Cardiac muscle cell (in vitro differentiated cells and primary cell): Measurements from ENCODE around the gene GPC5. TPM values are rescaled to one million over a fixed set of nuclear protein-coding genes. Genes with fewer than 3 reads are reported as not detected.

ENCODE experiments used
- DNase-seq, 2 donors: peaks; one replicate each; pipeline versions ENCODE4 v3.0.0 to v3.0.0-alpha.2; 2010 to 2017; ENCODE audit warnings: low read depth in 1 of 2, low spot score in 1 of 2
- H3K27ac ChIP-seq: fragments of 200-600 bp; sonication (generic); 2 replicates; pipeline ENCODE4 v1.5.1; 2016
- H3K27me3 ChIP-seq: fragments of 200-600 bp; sonication (generic); 2 replicates; pipeline ENCODE4 v1.6.0; 2016; ENCODE audit warnings: control low read depth
- H3K36me3 ChIP-seq: fragments of 200-600 bp; sonication (generic); 2 replicates; pipeline ENCODE4 v1.5.1; 2016; ENCODE audit warnings: control low read depth
- H3K4me1 ChIP-seq: fragments of 200-600 bp; sonication (generic); 2 replicates; pipeline ENCODE4 v1.8.1; 2017; ENCODE audit warnings: low read depth, mild to moderate bottlenecking, mixed run types
- H3K4me3 ChIP-seq: fragments of 200-600 bp; sonication (generic); 2 replicates; pipeline ENCODE4 v1.5.1; 2016; ENCODE audit warnings: mild to moderate bottlenecking
- H3K9me3 ChIP-seq: fragments of 200-600 bp; sonication (generic); 2 replicates; pipeline ENCODE4 v1.5.1; 2017; ENCODE audit warnings: low read depth, mild to moderate bottlenecking, control low read depth
- CTCF ChIP-seq: IDR thresholded peaks from 2 replicates; pipeline ENCODE4 v1.5.1; 2012; ENCODE audit warnings: low read depth, mild to moderate bottlenecking, low read length
- polyA plus RNA-seq: library from polyadenylated mRNA; unstranded; fragments of >200 nt; fragmentation: Nextera tagmentation; extraction: Ambion mirVana; gene quantifications from 2 replicates; pipeline ENCODE4 v1.2.1, GENCODE V29; 2016
- total RNA-seq: library from RNA; depleted of rRNA; stranded (reverse); fragments of >200 nt; gene quantifications from 2 replicates; pipeline ENCODE4 v1.2.3, GENCODE V29; 2016

Gene GPC5
- total and polyA plus RNA-seq, 2 experiments from 2014 or later: 0.97 to 3.3 TPM

GRCh38 chr13:92901739-92902138, 1503.3 kb downstream of the GPC5 start:
- TF ChIP-seq CTCF: no peak
- Histone ChIP-seq H3K9me3 (no peaks in the 10 kb centered on the region), H3K27ac (no peak overlapping the region), H3K27me3 (no peaks in the 10 kb centered on the region), H3K4me1 (peaks cover 6% of the 10 kb centered on the region), H3K4me3 (no peak overlapping the region), H3K36me3 (no peaks in the 10 kb centered on the region)
- no peak for DNase-seq

- no peak for DNase-seq
- no peak for TF ChIP-seq CTCF
- Histone ChIP-seq H3K27me3 (no peaks in the 10 kb centered on the region), H3K4me1 (no peaks in the 10 kb centered on the region), H3K27ac (no peak overlapping the region), H3K9me3 (no peaks in the 10 kb centered on the region), H3K36me3 (no peaks in the 10 kb centered on the region), H3K4me3 (no peak overlapping the region)
These were observed 1514.2 kb downstream of the GPC5 start for GRCh38 chr13:92912629-92913028.

- H3K36me3 ChIP-seq: no peaks in the 10 kb centered on the region
- no peaks in the 10 kb centered on the region for H3K9me3 ChIP-seq
- DNase-seq: no peak
- H3K4me1 ChIP-seq: no peaks in the 10 kb centered on the region
- no peak overlapping the region for H3K27ac ChIP-seq
- H3K4me3 ChIP-seq: no peak overlapping the region
- no peaks in the 10 kb centered on the region for H3K27me3 ChIP-seq
- TF ChIP-seq CTCF: no peak
These were observed 1515.4 kb downstream of the GPC5 start for GRCh38 chr13:92913840-92914239.

Other genes with a start within 250 kb of the GPC5 start
- gene MIR17HG, start 50.9 kb upstream of the GPC5 start, total RNA-seq: 3.4 and 13.1 TPM in 2 replicates
- gene MIR17HG, start 50.9 kb upstream of the GPC5 start, polyA plus RNA-seq: 1.5 and 3.1 TPM in 2 replicates